Choroid plexus epithelial cell (primary cell): ENCODE results near the gene NCOR1.
"Not testable (repeated sequence)": the region's sequence is repeated elsewhere in the genome, so short reads cannot be mapped to it uniquely, and the experiment has no call there.

Source experiments
- DNase-seq: peaks from one replicate; pipeline ENCODE4 v3.0.0-alpha.2; 2010; ENCODE audit warnings: low read depth
- H3K4me3 ChIP-seq: 2 replicates; pipeline ENCODE4 v1.5.1; 2011; ENCODE audit warnings: low read depth, mild to moderate bottlenecking, control low read depth, low read length, moderate library complexity
- CTCF ChIP-seq: conservative IDR thresholded peaks from 2 replicates; pipeline ENCODE4 v1.5.1; 2011; ENCODE audit warnings: low read depth, mild to moderate bottlenecking, control low read depth, inconsistent platforms, low read length, moderate library complexity

Gene NCOR1

GRCh38 chr17:16241906-16242399, 26.6 kb upstream of the NCOR1 start:
- no peak for DNase-seq
- TF ChIP-seq CTCF: no peak
- H3K4me3 ChIP-seq: no peak overlapping the region

GRCh38 chr17:16239931-16240330, 24.6 kb upstream of the NCOR1 start:
- TF ChIP-seq CTCF: no peak
- H3K4me3 ChIP-seq: no peak overlapping the region
- no peak for DNase-seq

GRCh38 chr17:16232391-16232790, 17.1 kb upstream of the NCOR1 start:
- no peak overlapping the region for H3K4me3 ChIP-seq
- no peak for DNase-seq
- TF ChIP-seq CTCF: no peak

GRCh38 chr17:16229912-16230561, 14.7 kb upstream of the NCOR1 start:
- DNase-seq, H3K4me3 ChIP-seq: not testable (repeated sequence)

- no peak for TF ChIP-seq CTCF
- DNase-seq: no peak
- H3K4me3 ChIP-seq: no peak overlapping the region
Observed at GRCh38 chr17:16222406-16222805, 7.1 kb upstream of the NCOR1 start.

GRCh38 chr17:16217002-16217635, 1.8 kb upstream of the NCOR1 start, which contains the start of gene PIGL:
Gene PIGL (plus strand): TSS chr17:16217210. CDS start chr17:16217227, 17 bp downstream.
- TF ChIP-seq CTCF: peak; percentile 16
- H3K4me3 ChIP-seq: peak within 1 kb of the TSS; percentile 88
- peak; percentile 98 for DNase-seq

GRCh38 chr17:16216341-16217001, 1.1 kb upstream of the NCOR1 start:
- H3K4me3 ChIP-seq: peak overlapping the region; percentile 88
- not testable (repeated sequence) for DNase-seq

GRCh38 chr17:16215965-16216316, 607 bp upstream of the NCOR1 start:
- no peak for DNase-seq

More at GRCh38 chr17:16215965-16216316, 607 bp upstream of the NCOR1 start:
- peak overlapping the region; percentile 88 for H3K4me3 ChIP-seq
- no peak for TF ChIP-seq CTCF
